SK-N-SH (cell line): Measurements from ENCODE around the gene ZC3H7B. TPM values are rescaled to one million over a fixed set of nuclear protein-coding genes. Genes with fewer than 3 reads are reported as not detected.

ENCODE experiments used
- CTCF ChIA-PET: fragments of 300-600, 350-600 bp; formaldehyde crosslinking; extraction: SDS; loops from one replicate; lab custom pipeline; 2021; lab: Yijun Ruan, JAX
- POLR2A ChIA-PET: fragments of 350-600 bp; sonication (Branson Sonifier 250); formaldehyde crosslinking; extraction: SDS; loops from one replicate; lab custom pipeline; 2020; ENCODE audit warnings: antibody characterized with exemption, inconsistent platforms; lab: Yijun Ruan, JAX
- DNase-seq: peaks from one replicate; pipeline ENCODE4 v3.0.0; 2012
- H2AFZ ChIP-seq: fragments of 200-600 bp; sonication (generic); 2 replicates; pipeline ENCODE4 v1.8.1; 2016; ENCODE audit warnings: antibody characterized with exemption, mild to moderate bottlenecking, low read depth
- H3F3A ChIP-seq: fragments of 200-600 bp; sonication (generic); replicated peaks from 2 replicates; pipeline ENCODE3; 2016; ENCODE audit warnings: antibody characterized with exemption, mild to moderate bottlenecking; ENCODE audit not compliant: insufficient read depth
- H3K27ac ChIP-seq, 2 experiments: fragments of 200-500 bp in 1 of 2; fragments of 200-600 bp in 1 of 2; sonication (Bioruptor generic) in 1 of 2; sonication (generic), shearing (Covaris generic) in 1 of 2; 2 replicates each; pipeline versions ENCODE4 v1.5.1 to v1.6.1; 2014 to 2016; ENCODE audit warnings: low read depth in 2 of 2, inconsistent platforms in 1 of 2, low read length in 1 of 2, mild to moderate bottlenecking in 1 of 2, mixed read lengths in 1 of 2
- H3K27me3 ChIP-seq: fragments of 200-600 bp; sonication (generic), shearing (Covaris generic); 2 replicates; pipeline ENCODE4 v1.6.1; 2016; ENCODE audit warnings: mixed run types; ENCODE audit not compliant: insufficient read depth
- H3K36me3 ChIP-seq, 2 experiments: fragments of 200-500 bp in 1 of 2; fragments of 200-600 bp in 1 of 2; sonication (Bioruptor generic) in 1 of 2; sonication (generic) in 1 of 2; replicated peaks in 1 of 2; 2 replicates each; pipeline versions ENCODE3 to v1.5.1; 2014 to 2016; ENCODE audit warnings: low read length in 1 of 2, mild to moderate bottlenecking in 1 of 2; ENCODE audit not compliant: insufficient read depth in 2 of 2, control insufficient read depth in 1 of 2
- H3K4me1 ChIP-seq, 2 experiments: fragments of 200-500 bp in 1 of 2; fragments of 200-600 bp in 1 of 2; sonication (Bioruptor generic) in 1 of 2; sonication (generic), shearing (Covaris generic) in 1 of 2; 2 replicates each; pipeline versions ENCODE4 v1.5.1 to v1.6.1; 2014 to 2016; ENCODE audit warnings: low read depth in 1 of 2, low read length in 1 of 2, mixed run types in 1 of 2; ENCODE audit not compliant: insufficient read depth in 2 of 2, control insufficient read depth in 1 of 2
- H3K4me2 ChIP-seq: fragments of 200-600 bp; sonication (generic), shearing (Covaris generic); 2 replicates; pipeline ENCODE4 v1.6.1; 2017; ENCODE audit warnings: mixed run types
- H3K4me3 ChIP-seq, 2 experiments: fragments of 200-500 bp in 1 of 2; fragments of 200-600 bp in 1 of 2; sonication (Bioruptor generic) in 1 of 2; sonication (generic), shearing (Covaris generic) in 1 of 2; 2 replicates each; pipeline versions ENCODE4 v1.5.1 to v1.8.1; 2014 to 2016; ENCODE audit warnings: low read depth in 2 of 2, inconsistent platforms in 1 of 2, low read length in 1 of 2, mild to moderate bottlenecking in 1 of 2, mixed read lengths in 1 of 2, moderate library complexity in 1 of 2
- H3K79me2 ChIP-seq: fragments of 200-600 bp; sonication (generic); 2 replicates; pipeline ENCODE4 v1.8.1; 2017; ENCODE audit warnings: mild to moderate bottlenecking; ENCODE audit not compliant: insufficient read depth
- H3K9ac ChIP-seq: fragments of 200-600 bp; sonication (generic); 2 replicates; pipeline ENCODE4 v1.6.1; 2017; ENCODE audit warnings: mixed run types
- H3K9me2 ChIP-seq: fragments of 200-600 bp; sonication (generic); 2 replicates; pipeline ENCODE4 v1.6.1; 2017; ENCODE audit warnings: mixed run types
- H3K9me3 ChIP-seq: fragments of 200-600 bp; sonication (generic); 2 replicates; pipeline ENCODE4 v1.6.1; 2017; ENCODE audit warnings: mixed run types, mild to moderate bottlenecking, moderate library complexity
- H4K20me1 ChIP-seq: fragments of 200-600 bp; sonication (generic); 2 replicates; pipeline ENCODE4 v1.6.1; 2017; ENCODE audit warnings: mild to moderate bottlenecking, mixed run types; ENCODE audit not compliant: insufficient read depth
- CHD2 ChIP-seq: fragments of 150-350 bp; IDR thresholded peaks from 2 replicates; pipeline ENCODE4 v1.6.1; 2018; ENCODE audit warnings: low read length; ENCODE audit not compliant: partially characterized antibody
- CTCF ChIP-seq: fragments of 200-600 bp; sonication (generic); IDR thresholded peaks from 2 replicates; pipeline ENCODE4 v1.6.1; 2017; ENCODE audit warnings: antibody characterized with exemption, mild to moderate bottlenecking, moderate library complexity
- EP300 ChIP-seq, 2 experiments: IDR thresholded peaks; 2 replicates each; pipeline versions ENCODE4 v1.4.0 to v1.6.1; 2012; ENCODE audit warnings: borderline replicate concordance in 1 of 2, low read depth in 1 of 2, low read length in 1 of 2
- FOXM1 ChIP-seq: IDR thresholded peaks from 2 replicates; pipeline ENCODE4 v1.4.0; 2012; ENCODE audit warnings: low read depth, mild to moderate bottlenecking
- GATA2 ChIP-seq: sonication (generic); formaldehyde crosslinking; IDR thresholded peaks from 2 replicates; pipeline ENCODE4 v1.5.0; 2020; ENCODE audit warnings: mild to moderate bottlenecking, missing genetic modification reagents
- JUND ChIP-seq: IDR thresholded peaks from 2 replicates; pipeline ENCODE4 v1.4.0; 2012
- MAX ChIP-seq: IDR thresholded peaks from 2 replicates; pipeline ENCODE4 v1.4.0; 2012; ENCODE audit warnings: low read depth
- MEF2A ChIP-seq: IDR thresholded peaks from 2 replicates; pipeline ENCODE4 v1.4.0; 2012; ENCODE audit warnings: low read depth, borderline replicate concordance
- PBX3 ChIP-seq: IDR thresholded peaks from 2 replicates; pipeline ENCODE4; 2012
- POLR2AphosphoS5 ChIP-seq: IDR thresholded peaks from 2 replicates; pipeline ENCODE4 v1.6.1; 2012; ENCODE audit warnings: low read depth, low read length
- RAD21 ChIP-seq: IDR thresholded peaks from 2 replicates; pipeline ENCODE4 v1.6.1; 2012; ENCODE audit warnings: mild to moderate bottlenecking, low read length
- RCOR1 ChIP-seq: fragments of 150-350 bp; IDR thresholded peaks from 2 replicates; pipeline ENCODE4 v1.6.1; 2017; ENCODE audit warnings: antibody characterized with exemption, low read length
- RFX5 ChIP-seq: IDR thresholded peaks from 2 replicates; pipeline ENCODE4 v1.6.1; 2012; ENCODE audit warnings: mild to moderate bottlenecking, improper control_type of control experiment, low read length
- RXRA ChIP-seq: IDR thresholded peaks from 2 replicates; pipeline ENCODE4 v1.4.0; 2012; ENCODE audit warnings: low read depth, mild to moderate bottlenecking, borderline replicate concordance
- SIN3A ChIP-seq: IDR thresholded peaks from 2 replicates; pipeline ENCODE4 v1.6.1; 2012; ENCODE audit warnings: low read depth, mild to moderate bottlenecking, low read length, moderate library complexity, borderline replicate concordance
- SMC3 ChIP-seq: IDR thresholded peaks from 2 replicates; pipeline ENCODE4 v1.6.1; 2012; ENCODE audit warnings: low read depth, low read length, improper control_type of control experiment
- TAF1 ChIP-seq: IDR thresholded peaks from 2 replicates; pipeline ENCODE4 v1.6.1; 2012; ENCODE audit warnings: low read depth, mild to moderate bottlenecking, low read length, moderate library complexity, borderline replicate concordance
- TCF12 ChIP-seq: IDR thresholded peaks from 2 replicates; pipeline ENCODE4 v1.4.0; 2012
- USF2 ChIP-seq: fragments of 150-350 bp; IDR thresholded peaks from 2 replicates; pipeline ENCODE4 v1.6.1; 2017; ENCODE audit warnings: antibody characterized with exemption, low read length, low read depth, borderline replicate concordance
- YY1 ChIP-seq: IDR thresholded peaks from 2 replicates; pipeline ENCODE4 v1.4.0; 2012; ENCODE audit warnings: low read depth, mild to moderate bottlenecking
- ZBTB33 ChIP-seq: IDR thresholded peaks from 2 replicates; pipeline ENCODE4 v1.4.0; 2012; ENCODE audit warnings: low read depth, borderline replicate concordance
- WGBS: methylation state at CpG from one replicate; pipeline ENCODE4 v1.1.6; 2017; ENCODE audit warnings: low lambda C conversion rate; 5-methylcytosine and 5-hydroxymethylcytosine counted together
- polyA plus RNA-seq, 3 experiments: library from polyadenylated mRNA; depleted of rRNA; stranded (reverse); fragments of >200 nt; gene quantifications; 2 replicates each; pipeline ENCODE4 v1.2.3, GENCODE V29; 2012

ZC3H7B gene
- polyA plus RNA-seq, 1 of the 3 experiments (the other 2 are of a cell fraction) = 27.1 TPM

GRCh38 chr22:41347066-41347859 is 45.9 kb downstream of the ZC3H7B start:
- Histone ChIP-seq H3F3A (no peaks in the 10 kb centered on the region), H2AFZ (no peak overlapping the region), H3K4me1 (no peaks in the 10 kb centered on the region), H3K27ac (no peak overlapping the region), H3K9ac (no peak overlapping the region), H3K36me3 (peaks cover 0 to 25% of the 10 kb centered on the region in 2 experiments), H3K79me2 (no peaks in the 10 kb centered on the region), H3K9me2 (no peaks in the 10 kb centered on the region), H3K9me3 (no peaks in the 10 kb centered on the region), H4K20me1 (no peaks in the 10 kb centered on the region), H3K4me2 (no peak overlapping the region), H3K27me3 (no peaks in the 10 kb centered on the region), H3K4me3 (no peak overlapping the region)
- no peak for DNase-seq
- ChIA-PET CTCF (no interaction called here), POLR2A (no interaction called here)
- no peak for TF ChIP-seq GATA2
- no peak for TF ChIP-seq ZBTB33
- TF ChIP-seq RXRA = no peak
- TF ChIP-seq RFX5 = no peak
- no peak for TF ChIP-seq RAD21
- no peak for TF ChIP-seq MEF2A
- 100% methylated on average over 7 of the region's 18 CpGs for WGBS

- H3K9me3 ChIP-seq = no peaks in the 10 kb centered on the region
- H3K79me2 ChIP-seq = no peaks in the 10 kb centered on the region
- H3K27me3 ChIP-seq = no peaks in the 10 kb centered on the region
- ChIA-PET POLR2A (no interaction called here), CTCF (no interaction called here)
- no peak overlapping the region for H3K27ac ChIP-seq
- H3K4me3 ChIP-seq = no peak overlapping the region
- no peak for DNase-seq
- no peak for TF ChIP-seq CTCF
- TF ChIP-seq FOXM1 = no peak
- no peak for TF ChIP-seq JUND
- TF ChIP-seq RXRA = no peak
- no peak for TF ChIP-seq CHD2
- TF ChIP-seq RCOR1 = no peak
- TF ChIP-seq MAX = no peak
- TF ChIP-seq SIN3A = no peak
- TF ChIP-seq EP300 (IDR thresholded peaks at IDR 0.05; ENCODE audit: borderline replicate concordance in 1 of 2, low read depth in 1 of 2, low read length in 1 of 2) = no peak
- no peak for TF ChIP-seq USF2
- no peak for TF ChIP-seq SMC3
- TF ChIP-seq RFX5 = no peak
- TF ChIP-seq TAF1 = no peak
- no peak for TF ChIP-seq PBX3
- no peak for TF ChIP-seq GATA2
- no peak for TF ChIP-seq TCF12
- TF ChIP-seq YY1 = no peak
- TF ChIP-seq POLR2AphosphoS5 = no peak
- H2AFZ ChIP-seq = no peak overlapping the region
- no peaks in the 10 kb centered on the region for H3K9me2 ChIP-seq
- H3F3A ChIP-seq = no peaks in the 10 kb centered on the region
- H3K9ac ChIP-seq = no peak overlapping the region
- peaks cover 0 to 18% of the 10 kb centered on the region in 2 experiments for H3K36me3 ChIP-seq
- WGBS = no CpG with 5 or more reads among the region's 22 CpGs
- H3K4me1 ChIP-seq = no peaks in the 10 kb centered on the region
- no peaks in the 10 kb centered on the region for H4K20me1 ChIP-seq
- H3K4me2 ChIP-seq = no peak overlapping the region
These were observed 47.7 kb downstream of the ZC3H7B start for GRCh38 chr22:41348964-41349484.
